Activated T-cell treated with anti-CD3 and anti-CD28 coated beads for 1 hour (primary cell): ENCODE measurements around the gene SIK3.
"Not testable (repeated sequence)": the region's sequence is repeated elsewhere in the genome, so short reads cannot be mapped to it uniquely, and the experiment has no call there.

Experiments used
- DNase-seq: peaks from one replicate; pipeline ENCODE4 v3.0.0-alpha.2; 2020; ENCODE audit warnings: low read depth

SIK3 gene

DNA sequence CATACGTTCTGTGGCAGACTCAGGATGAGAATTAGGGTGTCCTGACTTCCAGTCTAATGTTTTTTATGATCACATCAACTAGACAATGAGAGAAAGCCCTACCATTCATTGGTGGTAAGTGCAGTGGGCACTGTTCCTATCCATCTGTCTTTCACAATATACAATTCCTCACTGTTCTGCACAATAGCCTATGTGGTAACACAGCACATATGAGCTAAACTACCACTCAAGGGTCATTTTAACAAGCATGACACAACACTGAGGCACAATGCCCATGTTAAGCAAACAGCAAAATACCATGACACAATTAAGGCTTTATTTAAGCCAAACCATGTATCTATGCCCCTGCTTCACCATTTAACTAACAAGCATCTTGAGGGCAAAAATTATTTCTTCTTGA, 52.3 kb downstream of the SIK3 start:
- no peak for DNase-seq

DNA sequence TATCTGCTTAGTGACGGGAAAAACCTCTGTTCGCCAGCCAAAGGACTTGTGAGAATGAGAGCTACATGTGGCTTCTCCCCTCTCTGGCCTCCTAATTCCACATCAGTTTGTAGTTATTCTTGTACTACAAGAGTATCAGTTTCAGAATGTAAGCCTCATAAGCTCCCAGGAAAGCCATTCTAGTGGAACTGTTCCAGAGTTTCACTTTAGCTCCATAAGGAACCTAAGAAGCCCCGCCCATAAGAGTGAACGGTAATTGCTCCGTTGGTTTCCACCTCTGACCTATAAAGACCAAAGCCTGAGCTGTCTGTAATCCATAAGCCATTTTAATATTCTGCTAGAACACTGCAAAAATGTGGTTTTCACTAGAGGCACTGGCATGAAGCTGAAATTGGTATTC, 53.0 kb downstream of the SIK3 start:
- no peak for DNase-seq

GRCh38 chr11:117044287-117045035, 53.8 kb downstream of the SIK3 start:
- DNase-seq: no peak

DNA sequence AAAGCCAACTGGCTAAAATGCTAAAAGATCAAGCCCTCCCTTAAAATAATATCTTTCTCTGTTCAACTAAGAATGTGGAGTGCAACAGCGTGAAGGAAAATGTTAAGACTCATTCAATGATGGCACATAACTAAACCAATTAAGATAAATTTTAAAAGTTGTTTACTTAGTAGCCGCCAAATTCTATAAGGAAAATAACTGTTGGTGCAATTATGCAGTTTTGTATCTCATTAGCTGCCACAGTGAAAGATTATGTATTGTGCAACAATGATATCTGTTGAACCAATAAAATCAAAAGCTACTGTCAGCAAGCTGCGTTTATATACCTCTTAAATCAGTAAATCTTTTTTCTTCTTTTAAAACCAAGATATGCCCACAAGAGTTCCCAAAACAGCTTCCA, 55.5 kb downstream of the SIK3 start:
- DNase-seq: no peak

DNA sequence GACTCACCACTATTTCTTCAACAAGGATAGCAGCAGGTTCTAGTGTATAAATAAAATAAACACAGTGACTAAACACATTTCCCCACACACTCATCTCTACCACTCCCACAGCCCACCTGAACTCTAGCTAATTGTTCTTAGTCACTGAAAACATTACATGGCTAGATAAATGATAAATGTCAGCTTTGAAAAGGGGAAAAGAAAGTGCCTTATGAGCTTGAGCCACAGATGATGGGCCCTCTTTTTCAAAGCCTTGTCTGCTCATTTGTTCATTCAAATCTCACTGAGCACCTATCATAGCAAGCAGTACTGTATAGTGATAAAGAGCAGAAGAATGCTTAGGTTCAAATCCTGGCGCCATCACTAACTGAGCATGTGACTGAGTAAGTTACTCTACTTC, 58.3 kb downstream of the SIK3 start:
- DNase-seq: no peak

DNA sequence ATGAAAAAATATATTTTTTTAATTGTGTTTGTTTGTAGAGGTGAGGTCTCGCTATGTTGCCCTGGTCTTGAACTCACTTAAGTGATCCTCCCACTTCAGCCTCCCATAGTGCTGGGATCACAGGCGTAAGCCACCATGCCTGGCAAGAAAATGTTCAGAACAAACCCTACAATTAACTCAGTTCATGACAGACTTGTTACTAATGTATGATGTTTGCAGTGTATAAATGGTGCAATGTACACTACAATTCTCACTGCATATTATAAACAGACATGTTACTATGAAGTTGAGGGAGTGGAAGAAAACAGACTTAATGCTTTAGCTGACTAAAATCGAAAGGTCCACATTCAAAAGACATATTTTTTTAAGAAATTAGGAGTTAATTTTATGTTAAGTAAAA, 59.0 kb downstream of the SIK3 start:
- DNase-seq: no peak

GRCh38 chr11:117037975-117038350, 60.3 kb downstream of the SIK3 start:
- no peak for DNase-seq

DNA sequence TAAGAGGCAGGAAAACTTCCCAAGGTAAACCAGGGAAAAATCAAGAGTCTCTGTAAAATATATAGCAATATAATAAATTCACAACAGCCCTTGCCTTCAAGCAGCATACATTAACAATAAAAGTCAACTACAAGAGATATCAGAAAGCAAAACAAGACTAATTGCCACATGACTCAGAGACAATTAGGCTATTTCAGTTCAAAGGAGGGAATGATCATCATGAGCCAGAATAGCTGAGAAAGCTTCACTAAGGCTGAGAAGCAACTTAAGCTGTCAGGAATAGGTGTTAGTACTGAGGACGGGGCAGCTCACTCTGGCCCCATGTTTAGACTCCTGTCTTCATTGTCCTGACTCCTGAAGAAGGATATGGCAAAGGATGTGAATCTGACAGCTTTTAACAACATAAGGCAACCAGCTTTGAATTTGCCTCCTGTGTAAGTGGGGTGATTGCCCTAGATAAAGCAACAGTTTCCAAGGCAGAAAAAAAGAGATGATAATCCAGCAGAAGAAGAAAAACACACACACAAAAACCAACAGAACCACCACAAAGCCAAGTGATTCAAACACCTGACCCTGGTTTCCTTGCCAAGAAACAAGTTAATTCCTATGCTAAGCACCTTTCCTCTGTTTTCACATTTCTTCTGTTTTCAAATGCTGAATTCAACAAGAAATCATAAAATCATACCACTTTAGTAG, 60.8 kb downstream of the SIK3 start:
- DNase-seq: no peak

DNA sequence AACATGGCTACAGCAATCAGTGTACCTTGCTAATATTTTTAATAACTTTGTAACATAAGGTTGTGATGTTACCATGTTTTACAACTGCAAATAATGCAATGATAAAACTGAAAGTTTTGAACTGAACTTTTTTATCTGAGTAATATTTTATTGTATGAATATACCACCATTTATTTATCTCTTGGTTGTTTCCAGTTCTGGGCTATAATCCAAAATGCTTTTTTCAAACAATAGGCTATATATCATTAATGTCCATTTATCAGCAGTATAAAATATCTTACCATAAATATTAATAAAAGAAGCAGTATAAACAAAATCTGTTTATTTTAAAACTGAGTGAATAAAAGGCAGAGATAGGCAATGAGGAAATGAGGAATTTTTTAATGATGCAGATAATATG, 63.3 kb downstream of the SIK3 start:
- no peak for DNase-seq

DNA sequence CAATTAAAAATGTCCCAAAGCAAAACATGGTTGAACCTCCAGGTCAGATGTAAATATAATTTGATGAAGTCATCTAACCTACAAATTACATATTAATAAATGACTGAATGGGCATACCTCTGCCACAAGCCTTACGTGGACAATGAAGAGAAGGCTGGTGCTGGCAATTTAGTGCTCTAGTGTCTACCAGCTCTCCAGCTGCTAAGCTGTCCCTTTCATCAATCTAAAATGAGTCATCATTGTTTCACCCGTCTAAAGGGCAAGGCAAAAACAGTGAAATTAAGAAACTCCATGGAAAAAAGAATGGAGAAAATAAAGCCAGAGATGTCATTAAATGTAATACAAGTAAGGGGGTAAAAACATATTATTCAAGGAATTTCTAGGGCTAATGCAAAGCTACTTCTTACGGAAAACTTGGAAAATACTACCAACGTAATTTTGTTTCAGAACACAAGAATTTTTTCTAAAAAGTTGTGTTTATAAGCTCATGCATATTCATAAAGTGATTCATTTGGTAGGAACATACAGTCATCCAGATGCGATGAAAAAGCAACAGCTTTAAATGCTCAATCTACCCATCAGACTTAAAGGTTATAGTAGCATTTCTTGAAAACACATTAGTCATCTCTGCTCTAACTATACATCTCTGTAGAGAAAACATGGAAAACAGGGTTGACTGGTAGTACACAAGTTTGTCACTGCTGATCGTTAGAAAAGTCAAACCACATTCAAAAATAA, 71.5 kb downstream of the SIK3 start:
- DNase-seq: no peak

DNA sequence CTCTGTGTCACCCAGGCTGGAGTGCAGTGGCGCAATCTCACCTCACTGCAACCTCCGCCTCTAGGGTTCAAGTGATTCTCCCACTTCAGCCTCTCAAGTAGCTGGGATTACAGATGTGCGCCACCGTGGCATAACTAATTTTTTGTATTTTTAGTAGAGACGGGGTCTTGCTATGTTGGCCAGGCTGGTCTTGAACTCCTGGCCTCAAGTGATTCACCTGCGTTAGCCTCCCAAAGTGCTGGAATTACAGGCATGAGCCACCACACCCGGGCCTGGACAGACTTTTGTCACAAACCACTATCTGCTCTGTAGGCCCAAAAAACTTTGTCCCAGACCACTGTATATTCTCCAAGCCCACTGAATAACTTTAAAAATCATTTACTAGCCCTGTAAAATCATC, 74.5 kb downstream of the SIK3 start:
- DNase-seq: not testable (repeated sequence)

- DNase-seq: no peak
These were observed 75.0 kb downstream of the SIK3 start for GRCh38 chr11:117023178-117023577.

- no peak for DNase-seq
These were observed 75.7 kb downstream of the SIK3 start for GRCh38 chr11:117022526-117022925.

- no peak for DNase-seq
These were observed 77.2 kb downstream of the SIK3 start for GRCh38 chr11:117020869-117021564.

GRCh38 chr11:117020287-117020686, 77.9 kb downstream of the SIK3 start:
- DNase-seq: no peak

DNA sequence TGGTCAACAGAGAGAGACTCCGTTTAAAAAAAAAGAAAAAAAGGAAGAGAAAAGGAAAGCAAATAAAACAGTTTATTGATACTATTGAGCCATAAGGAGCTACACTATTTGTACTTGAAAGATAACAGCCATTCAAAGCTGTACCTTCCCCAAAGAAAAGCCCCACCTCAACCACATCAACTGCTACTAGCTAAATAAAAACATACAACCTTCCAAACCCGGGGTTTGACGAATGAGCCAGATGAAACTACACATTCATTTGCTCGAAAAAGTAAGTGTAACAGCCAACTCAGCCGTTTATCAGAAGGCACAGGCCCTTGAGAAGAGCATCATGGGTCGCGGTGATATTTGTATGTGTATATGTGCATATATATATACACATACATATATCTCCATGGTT, 78.4 kb downstream of the SIK3 start:
- no peak for DNase-seq

DNA sequence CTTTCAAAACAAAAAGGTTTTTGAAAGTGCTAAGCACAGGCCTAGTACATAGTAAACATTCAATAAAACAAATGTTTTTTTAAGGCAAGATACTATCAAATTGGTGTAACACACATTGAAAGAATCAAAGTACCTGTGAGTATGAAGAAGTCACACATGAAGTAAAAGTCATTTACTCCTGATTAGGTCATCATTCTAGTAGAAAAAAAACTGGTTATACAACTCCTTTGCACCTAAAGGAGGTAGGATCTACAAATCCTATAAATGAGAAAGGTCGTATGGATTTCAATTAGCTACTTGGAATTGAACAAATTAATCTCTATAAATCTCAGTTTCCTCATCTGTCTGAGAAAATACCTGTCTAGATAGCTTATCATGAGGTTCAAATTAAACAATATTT, 80.8 kb downstream of the SIK3 start:
- no peak for DNase-seq

DNA sequence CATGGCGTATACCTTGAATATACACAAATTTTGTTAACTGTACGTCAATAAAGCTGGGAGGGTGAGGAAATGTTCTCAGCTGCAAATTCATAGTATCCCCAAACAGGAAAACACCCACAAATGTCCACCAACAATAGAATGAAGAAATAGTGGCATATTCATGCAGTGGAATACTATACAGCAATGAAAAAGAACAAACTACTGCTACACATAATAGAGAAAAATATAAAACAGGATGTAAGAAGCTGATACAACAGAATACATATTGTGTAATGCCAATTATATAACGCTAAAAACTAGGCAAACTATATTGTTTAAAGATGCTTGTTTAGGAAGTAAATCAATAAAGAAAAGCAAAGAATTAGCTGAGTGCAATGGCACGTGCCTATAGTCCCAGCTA, 81.5 kb downstream of the SIK3 start:
- no peak for DNase-seq

GRCh38 chr11:117016246-117016645, 82.0 kb downstream of the SIK3 start:
- no peak for DNase-seq

- no peak for DNase-seq
These were observed 86.7 kb downstream of the SIK3 start for GRCh38 chr11:117011541-117011898.

GRCh38 chr11:117010808-117011540, 87.3 kb downstream of the SIK3 start:
- no peak for DNase-seq
